Endodermal cell (in vitro differentiated cells): ENCODE data around the gene PSAP. TPM values are rescaled to one million over a fixed set of nuclear protein-coding genes. Genes with fewer than 3 reads are reported as not detected.
"Not testable (repeated sequence)": the region's sequence is repeated elsewhere in the genome, so short reads cannot be mapped to it uniquely, and the experiment has no call there.

Source experiments
- DNase-seq: peaks from one replicate; pipeline ENCODE4 v3.0.0-alpha.2; 2017
- H3K27ac ChIP-seq: 2 replicates; pipeline ENCODE4 v1.5.1; 2013; ENCODE audit warnings: mild to moderate bottlenecking, low read depth, low read length, moderate library complexity
- H3K27me3 ChIP-seq: 2 replicates; pipeline ENCODE4 v1.6.1; 2013; ENCODE audit warnings: mild to moderate bottlenecking, low read length, moderate library complexity; ENCODE audit not compliant: insufficient read depth, control insufficient read depth, poor library complexity, severe bottlenecking
- H3K36me3 ChIP-seq: 2 replicates; pipeline ENCODE4 v1.7.0; 2013; ENCODE audit warnings: mild to moderate bottlenecking, low read length, moderate library complexity; ENCODE audit not compliant: control insufficient read depth, insufficient read depth
- H3K4me1 ChIP-seq: one replicate; pipeline ENCODE4 v1.7.0; 2013; ENCODE audit warnings: low read length; ENCODE audit not compliant: control insufficient read depth, insufficient read depth
- H3K4me3 ChIP-seq: 2 replicates; pipeline ENCODE4 v1.5.1; 2013; ENCODE audit warnings: mild to moderate bottlenecking, low read length, moderate library complexity
- H3K9ac ChIP-seq: 2 replicates; pipeline ENCODE4 v1.6.1; 2013; ENCODE audit warnings: mild to moderate bottlenecking, low read length, moderate library complexity; ENCODE audit not compliant: poor library complexity, severe bottlenecking; ENCODE audit errors: extremely low read depth
- H3K9me3 ChIP-seq: 2 replicates; pipeline ENCODE4 v1.6.1; 2013; ENCODE audit warnings: mild to moderate bottlenecking, low read length, moderate library complexity; ENCODE audit not compliant: control insufficient read depth
- H3K27ac Mint-ChIP-seq: 2 replicates; pipeline ENCODE4 v1.8.0; 2020; ENCODE audit warnings: mixed read lengths
- H3K27me3 Mint-ChIP-seq: 2 replicates; pipeline ENCODE4 v1.8.0; 2021; ENCODE audit warnings: mild to moderate bottlenecking, mixed read lengths; ENCODE audit not compliant: insufficient read depth
- H3K36me3 Mint-ChIP-seq: 2 replicates; pipeline ENCODE4 v1.8.0; 2020; ENCODE audit warnings: low read depth, mixed read lengths
- H3K4me1 Mint-ChIP-seq: 2 replicates; pipeline ENCODE4 v1.8.0; 2020; ENCODE audit warnings: mixed read lengths
- H3K4me3 Mint-ChIP-seq: 2 replicates; pipeline ENCODE4 v1.8.0; 2020; ENCODE audit warnings: mild to moderate bottlenecking, moderate library complexity, mixed read lengths
- H3K9me3 Mint-ChIP-seq: 2 replicates; pipeline ENCODE4 v1.8.0; 2020; ENCODE audit warnings: mild to moderate bottlenecking, mixed read lengths
- CTCF ChIP-seq: fragments of 200-600 bp; sonication (generic); conservative IDR thresholded peaks from 2 replicates; pipeline ENCODE4 v1.5.0; 2021; ENCODE audit warnings: antibody characterized with exemption, mild to moderate bottlenecking
- WGBS, 2 experiments: methylation state at CpG; one replicate each; pipeline versions ENCODE4 v1.1.5 to v1.1.7; 2013; ENCODE audit warnings: missing lambda C conversion rate in 2 of 2, mixed read lengths in 1 of 2; ENCODE audit not compliant: insufficient coverage in 1 of 2, insufficient read length in 1 of 2; 5-methylcytosine and 5-hydroxymethylcytosine counted together
- total RNA-seq, 2 donors: library from RNA; stranded (reverse); fragmentation: NEBNext Ultra II Directional in 1 of 2; extraction: Animal tissue kit (Norgen Biotek cat#: 25700) in 1 of 2; gene quantifications; 2 replicates in 1 of 2; 3 replicates in 1 of 2; pipeline ENCODE4 v1.2.1, GENCODE V29; 2021

The PSAP gene
- total RNA-seq, 2 donors from 2014 or later, result 456 to 549 TPM

- peaks cover 2% of the 10 kb centered on the region for H3K9me3 Mint-ChIP-seq
- no peaks in the 10 kb centered on the region for H3K9me3 ChIP-seq
- peaks cover 4% of the 10 kb centered on the region for H3K27me3 ChIP-seq
- H3K4me3 ChIP-seq, result no peak overlapping the region
- TF ChIP-seq CTCF, result no peak
- H3K27me3 Mint-ChIP-seq, result peaks cover 10% of the 10 kb centered on the region
- H3K4me1 ChIP-seq, result peaks cover 3% of the 10 kb centered on the region
- no peak overlapping the region for H3K4me3 Mint-ChIP-seq
- DNase-seq, result no peak
- H3K27ac Mint-ChIP-seq, result no peak overlapping the region
- H3K27ac ChIP-seq, result no peak overlapping the region
- H3K36me3 ChIP-seq, result no peaks in the 10 kb centered on the region
- H3K4me1 Mint-ChIP-seq, result peaks cover 15% of the 10 kb centered on the region
- no peak overlapping the region for H3K9ac ChIP-seq
- H3K36me3 Mint-ChIP-seq, result no peaks in the 10 kb centered on the region
- 88 to 91% methylated on average over 10 of the region's 10 CpGs for WGBS, 2 experiments
Measured at GRCh38 chr10:71882813-71883659, 32.0 kb upstream of the PSAP start.

GRCh38 chr10:71881647-71882355 is 30.8 kb upstream of the PSAP start:
- no peaks in the 10 kb centered on the region for H3K36me3 ChIP-seq
- H3K4me1 ChIP-seq, result peaks cover 3% of the 10 kb centered on the region
- H3K4me3 Mint-ChIP-seq, result no peak overlapping the region
- no peak for DNase-seq
- no peak overlapping the region for H3K4me3 ChIP-seq
- H3K27me3 ChIP-seq, result no peaks in the 10 kb centered on the region
- peaks cover 9% of the 10 kb centered on the region for H3K9me3 Mint-ChIP-seq
- TF ChIP-seq CTCF, result no peak
- H3K4me1 Mint-ChIP-seq, result peaks cover 19% of the 10 kb centered on the region
- peaks cover 2% of the 10 kb centered on the region for H3K27me3 Mint-ChIP-seq
- H3K36me3 Mint-ChIP-seq, result no peaks in the 10 kb centered on the region
- H3K9ac ChIP-seq, result no peak overlapping the region
- H3K27ac Mint-ChIP-seq, result no peak overlapping the region
- no peak overlapping the region for H3K27ac ChIP-seq
- no peaks in the 10 kb centered on the region for H3K9me3 ChIP-seq
- WGBS, 2 experiments, result 90 to 92% methylated on average over 7 to 9 of the region's 9 CpGs

- H3K4me1 ChIP-seq, H3K27ac ChIP-seq, H3K36me3 Mint-ChIP-seq, H3K27me3 Mint-ChIP-seq, DNase-seq, H3K9me3 ChIP-seq, H3K4me3 ChIP-seq, H3K27me3 ChIP-seq, H3K4me3 Mint-ChIP-seq, H3K36me3 ChIP-seq, H3K27ac Mint-ChIP-seq, H3K9ac ChIP-seq: not testable (repeated sequence)
- peaks cover 14% of the 10 kb centered on the region for H3K9me3 Mint-ChIP-seq
- WGBS, 2 experiments, result 98 to 100% methylated on average over 1 to 2 of the region's 2 CpGs
- peaks cover 19% of the 10 kb centered on the region for H3K4me1 Mint-ChIP-seq
Measured at GRCh38 chr10:71881307-71881624, 30.2 kb upstream of the PSAP start.
